ENCODE results near the gene CYP4F2.

The CYP4F2 gene

GRCh38 chr19:15936950-15937349, 39.1 kb upstream of the CYP4F2 start:
- Histone ChIP-seq H2BK12ac (ENCODE audit: low read length) (no peak overlapping the region), H3K23ac (ENCODE audit: low read depth, low read length, poor library complexity) (no peak overlapping the region), H3K4me1 (ENCODE audit: control insufficient read depth in 2 of 2, insufficient read depth in 1 of 2, low read depth in 1 of 2, low read length in 2 of 2) (no peaks in the 10 kb centered on the region), H3K4ac (ENCODE audit: low read length) (no peak overlapping the region), H3K79me1 (ENCODE audit: low read depth, low read length) (no peaks in the 10 kb centered on the region), H2BK15ac (ENCODE audit: low read length) (no peak overlapping the region), H3K27me3 (ENCODE audit: control insufficient read depth in 3 of 3, insufficient read depth in 3 of 3, low read depth in 1 of 3, low read length in 3 of 3) (peaks cover 0 to 14% (median 0%) of the 10 kb centered on the region in 3 experiments), H2AFZ (ENCODE audit: low read length) (no peak overlapping the region), H3K14ac (ENCODE audit: low read length) (no peak overlapping the region), H3K9ac (ENCODE audit: low read depth, low read length, poor library complexity) (no peak overlapping the region), H2AK5ac (ENCODE audit: low read depth, low read length) (no peak overlapping the region), H3K36me3 (replicated peaks in 1 of 2; ENCODE audit: control insufficient read depth in 2 of 2, insufficient read depth in 2 of 2, low read length in 2 of 2) (no peaks in the 10 kb centered on the region), H4K8ac (ENCODE audit: low read depth, low read length) (no peak overlapping the region), H3K4me2 (ENCODE audit: insufficient read depth, low read length, poor library complexity, severe bottlenecking) (no peak overlapping the region), H2BK5ac (ENCODE audit: low read length) (no peak overlapping the region), H3K9me3 (replicated peaks in 1 of 2; ENCODE audit: control insufficient read depth in 2 of 2, insufficient read depth in 1 of 2, low read depth in 1 of 2, low read length in 2 of 2) (peaks cover 3 to 34% of the 10 kb centered on the region in 2 donors), H3K18ac (ENCODE audit: low read length) (no peak overlapping the region), H3K27ac (replicated peaks; ENCODE audit: low read length) (no peak overlapping the region), H4K91ac (ENCODE audit: low read depth, low read length, poor library complexity) (no peak overlapping the region), H3K4me3 (ENCODE audit: low read length in 2 of 2) (no peak overlapping the region), H2BK120ac (ENCODE audit: low read depth, low read length) (no peak overlapping the region)
- no peak for DNase-seq (ENCODE audit: low spot score)
- WGBS, 2 donors (ENCODE audit: extremely low coverage in 2 of 2, insufficient read length in 2 of 2, insufficient replicate concordance in 1 of 2): no CpG with 5 or more reads among the region's 2 CpGs

- no CpG with 5 or more reads among the region's 3 CpGs for WGBS, 2 donors (ENCODE audit: extremely low coverage in 2 of 2, insufficient read length in 2 of 2, insufficient replicate concordance in 1 of 2)
- H3K9me3 ChIP-seq (replicated peaks in 1 of 2; ENCODE audit: control insufficient read depth in 2 of 2, insufficient read depth in 1 of 2, low read depth in 1 of 2, low read length in 2 of 2): peaks cover 3 to 35% of the 10 kb centered on the region in 2 donors
Measured at GRCh38 chr19:15936173-15936572, 38.3 kb upstream of the CYP4F2 start.

GRCh38 chr19:15935167-15935702, 37.4 kb upstream of the CYP4F2 start:
- Histone ChIP-seq H3K9me3 (replicated peaks in 1 of 2; ENCODE audit: control insufficient read depth in 2 of 2, insufficient read depth in 1 of 2, low read depth in 1 of 2, low read length in 2 of 2) (peaks cover 3 to 35% of the 10 kb centered on the region in 2 donors), H2BK5ac (ENCODE audit: low read length) (no peak overlapping the region), H3K4ac (ENCODE audit: low read length) (no peak overlapping the region), H3K4me3 (ENCODE audit: low read length in 2 of 2) (no peak overlapping the region), H4K91ac (ENCODE audit: low read depth, low read length, poor library complexity) (no peak overlapping the region), H2AFZ (ENCODE audit: low read length) (no peak overlapping the region), H3K36me3 (replicated peaks in 1 of 2; ENCODE audit: control insufficient read depth in 2 of 2, insufficient read depth in 2 of 2, low read length in 2 of 2) (no peaks in the 10 kb centered on the region), H3K27ac (replicated peaks; ENCODE audit: low read length) (no peak overlapping the region), H2BK120ac (ENCODE audit: low read depth, low read length) (no peak overlapping the region), H3K14ac (ENCODE audit: low read length) (no peak overlapping the region), H3K18ac (ENCODE audit: low read length) (no peak overlapping the region), H4K8ac (ENCODE audit: low read depth, low read length) (no peak overlapping the region), H3K4me1 (ENCODE audit: control insufficient read depth in 2 of 2, insufficient read depth in 1 of 2, low read depth in 1 of 2, low read length in 2 of 2) (no peaks in the 10 kb centered on the region), H3K79me1 (ENCODE audit: low read depth, low read length) (no peaks in the 10 kb centered on the region), H3K27me3 (ENCODE audit: control insufficient read depth in 3 of 3, insufficient read depth in 3 of 3, low read depth in 1 of 3, low read length in 3 of 3) (peaks cover 0 to 14% (median 0%) of the 10 kb centered on the region in 3 experiments), H2BK12ac (ENCODE audit: low read length) (no peak overlapping the region), H3K23ac (ENCODE audit: low read depth, low read length, poor library complexity) (no peak overlapping the region), H3K9ac (ENCODE audit: low read depth, low read length, poor library complexity) (no peak overlapping the region), H2BK15ac (ENCODE audit: low read length) (no peak overlapping the region), H3K4me2 (ENCODE audit: insufficient read depth, low read length, poor library complexity, severe bottlenecking) (no peak overlapping the region), H2AK5ac (ENCODE audit: low read depth, low read length) (no peak overlapping the region)
- no CpG with 5 or more reads among the region's 3 CpGs for WGBS, 2 donors (ENCODE audit: extremely low coverage in 2 of 2, insufficient read length in 2 of 2, insufficient replicate concordance in 1 of 2)
- no peak for DNase-seq (ENCODE audit: low spot score)

More at GRCh38 chr19:15936173-15936572, 38.3 kb upstream of the CYP4F2 start:
- no peak for DNase-seq (ENCODE audit: low spot score)
- Histone ChIP-seq H2AK5ac (ENCODE audit: low read depth, low read length) (no peak overlapping the region), H3K9ac (ENCODE audit: low read depth, low read length, poor library complexity) (no peak overlapping the region), H4K91ac (ENCODE audit: low read depth, low read length, poor library complexity) (no peak overlapping the region), H3K4me3 (ENCODE audit: low read length in 2 of 2) (no peak overlapping the region), H2BK120ac (ENCODE audit: low read depth, low read length) (no peak overlapping the region), H2BK12ac (ENCODE audit: low read length) (no peak overlapping the region), H2BK15ac (ENCODE audit: low read length) (no peak overlapping the region), H3K27me3 (ENCODE audit: control insufficient read depth in 3 of 3, insufficient read depth in 3 of 3, low read depth in 1 of 3, low read length in 3 of 3) (peaks cover 0 to 14% (median 0%) of the 10 kb centered on the region in 3 experiments), H3K14ac (ENCODE audit: low read length) (no peak overlapping the region), H3K36me3 (replicated peaks in 1 of 2; ENCODE audit: control insufficient read depth in 2 of 2, insufficient read depth in 2 of 2, low read length in 2 of 2) (no peaks in the 10 kb centered on the region), H4K8ac (ENCODE audit: low read depth, low read length) (no peak overlapping the region), H3K4me2 (ENCODE audit: insufficient read depth, low read length, poor library complexity, severe bottlenecking) (no peak overlapping the region), H2AFZ (ENCODE audit: low read length) (no peak overlapping the region), H3K4me1 (ENCODE audit: control insufficient read depth in 2 of 2, insufficient read depth in 1 of 2, low read depth in 1 of 2, low read length in 2 of 2) (no peaks in the 10 kb centered on the region), H3K27ac (replicated peaks; ENCODE audit: low read length) (no peak overlapping the region), H2BK5ac (ENCODE audit: low read length) (no peak overlapping the region), H3K18ac (ENCODE audit: low read length) (no peak overlapping the region), H3K4ac (ENCODE audit: low read length) (no peak overlapping the region), H3K23ac (ENCODE audit: low read depth, low read length, poor library complexity) (no peak overlapping the region), H3K79me1 (ENCODE audit: low read depth, low read length) (no peaks in the 10 kb centered on the region)

DNA sequence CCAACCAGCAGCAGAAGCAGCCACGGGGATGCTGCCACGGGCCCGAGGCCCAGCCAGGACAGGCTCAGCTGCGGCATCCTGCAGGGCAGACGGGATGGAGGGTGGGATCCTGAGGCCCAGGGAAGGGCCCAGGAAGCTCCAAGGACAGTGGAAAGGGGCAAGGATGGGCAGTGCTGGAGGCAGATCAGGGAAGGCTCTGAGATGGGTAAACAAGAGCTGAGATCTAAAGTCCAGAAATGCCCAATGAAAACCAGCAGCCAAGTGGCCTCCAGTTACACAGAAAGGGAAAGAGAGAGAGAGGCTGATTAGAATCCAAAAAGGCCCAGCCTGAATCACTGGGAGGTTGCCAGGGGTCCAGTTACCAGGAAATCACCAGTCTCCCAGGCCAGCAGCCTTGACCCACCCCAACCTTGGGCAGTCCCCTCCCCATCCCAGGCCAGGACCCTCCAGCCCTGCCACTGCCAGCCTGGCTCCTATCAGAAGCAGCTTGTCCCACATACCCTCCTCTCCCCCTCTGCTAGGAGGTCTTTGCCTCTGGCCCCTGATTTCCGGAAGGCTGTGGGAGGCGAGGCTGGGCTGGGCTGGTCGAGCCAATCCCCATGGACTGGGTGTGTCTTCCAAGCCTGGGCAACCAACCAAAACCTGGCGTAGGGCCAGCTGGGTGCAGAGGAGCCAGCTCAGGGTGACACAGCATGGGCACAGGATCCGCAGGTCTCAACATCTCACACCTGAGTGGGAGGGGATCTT, 36.6 kb upstream of the CYP4F2 start, which contains the start of gene CYP4F11:
TSS of gene CYP4F11 (minus strand) at position 198 of the 747 bp plus-strand sequence. CDS start at position 77, 121 bp downstream.
- WGBS, 2 donors (ENCODE audit: extremely low coverage in 2 of 2, insufficient read length in 2 of 2, insufficient replicate concordance in 1 of 2): no CpG with 5 or more reads among the region's 10 CpGs
- Histone ChIP-seq H2AK5ac (ENCODE audit: low read depth, low read length) (no peak within 1 kb of the TSS), H3K36me3 (replicated peaks in 1 of 2; ENCODE audit: control insufficient read depth in 2 of 2, insufficient read depth in 2 of 2, low read length in 2 of 2) (no peaks in the 10 kb centered on the region), H3K9me3 (replicated peaks in 1 of 2; ENCODE audit: control insufficient read depth in 2 of 2, insufficient read depth in 1 of 2, low read depth in 1 of 2, low read length in 2 of 2) (peaks cover 3 to 31% of the 10 kb centered on the region in 2 donors), H2BK15ac (ENCODE audit: low read length) (no peak within 1 kb of the TSS), H2BK120ac (ENCODE audit: low read depth, low read length) (no peak within 1 kb of the TSS), H3K9ac (ENCODE audit: low read depth, low read length, poor library complexity) (no peak within 1 kb of the TSS), H3K14ac (ENCODE audit: low read length) (no peak within 1 kb of the TSS), H3K4me2 (ENCODE audit: insufficient read depth, low read length, poor library complexity, severe bottlenecking) (no peak within 1 kb of the TSS), H3K4ac (ENCODE audit: low read length) (no peak within 1 kb of the TSS), H4K91ac (ENCODE audit: low read depth, low read length, poor library complexity) (no peak within 1 kb of the TSS), H3K18ac (ENCODE audit: low read length) (no peak within 1 kb of the TSS), H4K8ac (ENCODE audit: low read depth, low read length) (no peak within 1 kb of the TSS), H3K4me1 (ENCODE audit: control insufficient read depth in 2 of 2, insufficient read depth in 1 of 2, low read depth in 1 of 2, low read length in 2 of 2) (no peaks in the 10 kb centered on the region), H3K4me3 (ENCODE audit: low read length in 2 of 2) (peak within 1 kb of the TSS in 1 of 2 donors; percentile 34), H2BK12ac (ENCODE audit: low read length) (no peak within 1 kb of the TSS), H2BK5ac (ENCODE audit: low read length) (no peak within 1 kb of the TSS), H2AFZ (ENCODE audit: low read length) (no peak within 1 kb of the TSS), H3K27me3 (ENCODE audit: control insufficient read depth in 3 of 3, insufficient read depth in 3 of 3, low read depth in 1 of 3, low read length in 3 of 3) (peaks cover 0 to 14% (median 0%) of the 10 kb centered on the region in 3 experiments), H3K79me1 (ENCODE audit: low read depth, low read length) (no peaks in the 10 kb centered on the region), H3K23ac (ENCODE audit: low read depth, low read length, poor library complexity) (peak within 1 kb of the TSS; percentile 2), H3K27ac (replicated peaks; ENCODE audit: low read length) (no peak within 1 kb of the TSS)
- DNase-seq (ENCODE audit: low spot score): no peak

All from neuronal stem cell (in vitro differentiated cells).